ENCODE measurements around the gene FOSL1.
"Not testable (repeated sequence)": the region's sequence is repeated elsewhere in the genome, so short reads cannot be mapped to it uniquely, and the experiment has no call there.

FOSL1 gene

DNA sequence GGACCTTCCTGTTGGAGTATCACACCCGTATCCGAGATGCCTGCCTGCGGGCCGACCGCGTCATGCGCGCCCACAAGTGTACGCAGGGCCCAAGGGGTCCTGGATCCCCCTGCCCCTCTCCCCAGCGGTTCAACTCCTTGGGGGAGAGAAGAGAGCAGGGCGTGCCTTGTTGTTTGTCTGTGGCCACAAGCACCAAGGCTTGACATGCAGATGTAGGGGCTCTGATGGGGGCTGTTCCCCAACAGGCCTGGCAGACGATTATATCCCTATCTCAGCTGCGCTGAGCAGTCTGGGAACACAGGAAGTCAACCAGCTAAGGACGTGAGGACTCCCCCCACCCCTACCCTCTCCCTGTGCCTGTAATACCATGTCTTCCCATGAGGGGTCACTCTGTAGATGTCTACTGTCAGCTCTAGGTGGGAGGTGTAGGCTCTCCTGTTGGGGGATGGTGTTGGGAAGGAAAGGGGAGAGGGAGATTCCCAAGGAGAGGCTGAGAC lies 49.1 kb downstream of the FOSL1 start:
- Mint-ChIP-seq H3K4me3 (no peak overlapping the region), H3K36me3 (ENCODE audit: low read depth) (peaks cover 47% of the 10 kb centered on the region), H3K9me3 (no peaks in the 10 kb centered on the region), H3K27ac (no peak overlapping the region), H3K27me3 (no peaks in the 10 kb centered on the region), H3K4me1 (ENCODE audit: low read depth) (peaks cover 26% of the 10 kb centered on the region)

GRCh38 chr11:65850217-65851082 lies 49.7 kb downstream of the FOSL1 start:
- Mint-ChIP-seq H3K36me3 (ENCODE audit: low read depth) (peaks cover 41% of the 10 kb centered on the region), H3K9me3 (no peaks in the 10 kb centered on the region), H3K4me3 (no peak overlapping the region), H3K27ac (no peak overlapping the region), H3K27me3 (no peaks in the 10 kb centered on the region), H3K4me1 (ENCODE audit: low read depth) (peaks cover 19% of the 10 kb centered on the region)

DNA sequence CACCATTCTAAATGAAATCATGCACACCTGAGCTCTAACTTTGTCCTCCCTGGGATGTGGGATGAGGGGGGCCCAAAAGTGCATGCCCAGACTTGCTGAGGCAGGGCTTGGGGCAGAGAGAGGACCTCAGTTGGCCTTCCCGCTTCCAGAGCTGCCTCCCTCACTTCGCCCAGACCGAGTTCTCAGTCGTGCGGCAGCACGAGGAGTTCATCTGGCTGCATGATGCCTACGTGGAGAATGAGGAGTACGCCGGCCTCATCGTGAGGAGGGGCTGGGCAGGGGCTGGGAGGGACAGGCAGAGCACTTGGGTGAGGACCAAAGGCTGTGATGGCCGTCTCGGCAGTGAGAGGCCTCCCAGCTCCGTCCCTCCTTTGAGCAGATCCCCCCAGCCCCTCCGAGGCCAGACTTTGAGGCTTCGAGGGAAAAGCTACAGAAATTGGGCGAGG lies 50.4 kb downstream of the FOSL1 start:
- peaks cover 34% of the 10 kb centered on the region for H3K36me3 Mint-ChIP-seq (ENCODE audit: low read depth)
- H3K27ac Mint-ChIP-seq: no peak overlapping the region
- H3K4me3 Mint-ChIP-seq: no peak overlapping the region
- H3K27me3 Mint-ChIP-seq: no peaks in the 10 kb centered on the region
- no peaks in the 10 kb centered on the region for H3K9me3 Mint-ChIP-seq
- H3K4me1 Mint-ChIP-seq (ENCODE audit: low read depth): peaks cover 13% of the 10 kb centered on the region

- H3K36me3 Mint-ChIP-seq (ENCODE audit: low read depth): peaks cover 30% of the 10 kb centered on the region
- no peak overlapping the region for H3K27ac Mint-ChIP-seq
- peaks cover 9% of the 10 kb centered on the region for H3K4me1 Mint-ChIP-seq (ENCODE audit: low read depth)
- no peaks in the 10 kb centered on the region for H3K9me3 Mint-ChIP-seq
- H3K4me3 Mint-ChIP-seq: no peak overlapping the region
- H3K27me3 Mint-ChIP-seq: no peaks in the 10 kb centered on the region
Measured at GRCh38 chr11:65849366-65849765, 50.8 kb downstream of the FOSL1 start.

DNA sequence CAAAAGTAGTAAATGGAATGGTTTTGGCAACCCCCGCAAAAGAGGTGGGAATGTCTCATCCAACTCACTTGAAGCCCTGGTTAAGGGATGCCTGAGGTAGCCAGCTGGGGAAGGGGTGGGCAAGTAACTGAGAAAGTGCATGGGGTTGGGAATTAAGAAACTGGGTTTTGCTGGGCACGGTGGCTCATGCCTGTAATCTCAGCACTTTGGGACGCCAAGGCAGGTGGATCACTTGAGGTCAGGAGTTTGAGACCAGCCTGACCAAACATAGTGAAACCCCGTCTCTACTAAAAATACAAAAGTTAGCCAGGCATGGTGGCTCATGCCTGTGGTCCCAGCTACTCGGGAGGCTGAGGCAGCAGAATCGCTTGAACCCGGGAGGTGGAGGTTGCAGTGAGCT lies 51.5 kb downstream of the FOSL1 start:
- H3K4me1 Mint-ChIP-seq (ENCODE audit: low read depth); H3K27me3 Mint-ChIP-seq; H3K4me3 Mint-ChIP-seq; H3K9me3 Mint-ChIP-seq; H3K27ac Mint-ChIP-seq: not testable (repeated sequence)
- peaks cover 23% of the 10 kb centered on the region for H3K36me3 Mint-ChIP-seq (ENCODE audit: low read depth)

DNA sequence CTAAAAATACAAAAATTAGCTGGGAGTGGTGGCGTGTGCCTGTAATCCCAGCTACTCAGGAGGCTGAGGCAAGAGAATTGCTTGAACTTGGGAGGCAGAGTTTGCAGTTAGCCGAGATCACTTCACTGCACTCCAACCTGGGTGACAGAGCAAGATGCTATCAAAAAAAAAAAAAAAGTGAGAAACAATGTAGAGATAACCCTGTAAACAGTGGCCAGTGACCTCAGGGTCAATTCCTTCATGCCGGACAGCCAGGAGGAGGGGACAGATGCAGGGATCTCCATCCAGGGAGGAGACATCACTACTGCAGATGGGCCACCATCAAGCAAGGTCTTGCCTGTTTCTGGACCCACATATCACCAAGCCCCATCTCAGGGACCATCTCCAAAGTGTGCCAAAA lies 52.4 kb downstream of the FOSL1 start:
- Mint-ChIP-seq H3K27me3 (no peaks in the 10 kb centered on the region), H3K36me3 (ENCODE audit: low read depth) (peaks cover 14% of the 10 kb centered on the region), H3K9me3 (no peaks in the 10 kb centered on the region), H3K4me1 (ENCODE audit: low read depth) (no peaks in the 10 kb centered on the region), H3K4me3 (no peak overlapping the region), H3K27ac (no peak overlapping the region)

DNA sequence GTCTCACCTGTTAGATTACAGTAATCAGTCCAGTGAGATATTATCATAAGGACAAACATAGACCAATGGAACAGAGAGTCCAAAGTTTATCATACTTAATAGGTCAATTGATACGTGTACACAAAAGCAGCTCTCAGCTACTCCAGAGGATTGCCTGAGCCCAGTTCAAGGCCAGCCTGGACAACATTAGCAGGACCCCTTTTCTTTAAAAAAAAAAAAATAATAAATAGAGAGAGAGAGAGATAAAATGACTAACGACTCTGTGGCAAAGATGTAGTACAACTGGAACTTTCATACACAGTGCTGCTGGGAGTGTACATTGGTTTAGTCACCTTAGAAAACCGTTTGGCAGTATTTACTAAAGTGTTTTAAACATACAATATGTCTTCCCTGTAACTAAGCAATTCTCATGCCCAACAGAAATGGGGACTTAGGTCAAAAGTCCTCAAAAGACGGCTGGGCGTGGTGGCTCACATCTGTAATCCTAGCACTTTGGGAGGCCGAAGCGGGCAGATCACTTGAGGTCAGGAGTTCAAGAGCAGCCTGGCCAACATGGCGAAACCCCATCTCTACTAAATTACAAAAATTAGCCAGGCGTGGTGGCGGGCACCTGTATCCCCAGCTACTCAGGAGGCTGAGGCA lies 55.8 kb downstream of the FOSL1 start:
- no peak overlapping the region for H3K27ac Mint-ChIP-seq
- H3K9me3 Mint-ChIP-seq: no peaks in the 10 kb centered on the region
- H3K36me3 Mint-ChIP-seq (ENCODE audit: low read depth): no peaks in the 10 kb centered on the region
- no peaks in the 10 kb centered on the region for H3K27me3 Mint-ChIP-seq
- H3K4me3 Mint-ChIP-seq: no peak overlapping the region
- no peaks in the 10 kb centered on the region for H3K4me1 Mint-ChIP-seq (ENCODE audit: low read depth)

GRCh38 chr11:65843811-65844210 lies 56.4 kb downstream of the FOSL1 start:
- no peaks in the 10 kb centered on the region for H3K36me3 Mint-ChIP-seq (ENCODE audit: low read depth)
- no peaks in the 10 kb centered on the region for H3K4me1 Mint-ChIP-seq (ENCODE audit: low read depth)
- no peaks in the 10 kb centered on the region for H3K27me3 Mint-ChIP-seq
- no peaks in the 10 kb centered on the region for H3K9me3 Mint-ChIP-seq
- no peak overlapping the region for H3K27ac Mint-ChIP-seq
- no peak overlapping the region for H3K4me3 Mint-ChIP-seq

DNA sequence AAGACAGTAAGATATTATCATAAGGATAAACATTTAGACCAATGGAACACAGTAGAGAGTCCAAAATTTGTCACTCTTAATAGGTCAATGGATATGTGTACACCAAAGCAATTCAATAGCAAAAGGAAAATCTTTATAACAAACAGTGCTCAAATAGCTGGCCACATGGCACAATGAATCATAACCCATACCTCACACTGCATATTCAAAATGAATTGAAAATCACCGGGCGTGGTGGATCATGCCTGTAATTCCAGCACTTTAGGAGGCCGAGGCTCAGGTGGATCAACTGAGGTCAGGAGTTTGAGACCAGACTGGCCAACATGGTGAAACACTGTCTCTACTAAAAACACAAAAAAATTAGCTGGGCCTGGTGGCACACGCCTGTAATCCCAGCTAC lies 58.0 kb downstream of the FOSL1 start:
- Mint-ChIP-seq H3K36me3 (ENCODE audit: low read depth) (no peaks in the 10 kb centered on the region), H3K9me3 (no peaks in the 10 kb centered on the region), H3K4me1 (ENCODE audit: low read depth) (no peaks in the 10 kb centered on the region), H3K27ac (no peak overlapping the region), H3K27me3 (no peaks in the 10 kb centered on the region), H3K4me3 (no peak overlapping the region)
